Spinal cord (tissue), 10 donors: ENCODE measurements around the gene MMP19. TPM values are rescaled to one million over a fixed set of nuclear protein-coding genes. Genes with fewer than 3 reads are reported as not detected.
"Not testable (repeated sequence)": the region's sequence is repeated elsewhere in the genome, so short reads cannot be mapped to it uniquely, and the experiment has no call there.

Source experiments
- DNase-seq, 6 donors: peaks; one replicate each; pipeline versions ENCODE4 v3.0.0 to v3.0.0-alpha.2; 2013 to 2015; ENCODE audit warnings: low spot score in 6 of 6, low read depth in 4 of 6
- H3K27ac ChIP-seq: one replicate; pipeline ENCODE4 v1.5.1; 2013; ENCODE audit warnings: low read depth, low read length, control low read depth
- H3K27me3 ChIP-seq: one replicate; pipeline ENCODE4 v1.6.1; 2013; ENCODE audit warnings: low read length; ENCODE audit not compliant: control insufficient read depth, insufficient read depth
- H3K36me3 ChIP-seq: one replicate; pipeline ENCODE4 v1.6.1; 2013; ENCODE audit warnings: low read length; ENCODE audit not compliant: control insufficient read depth, insufficient read depth
- H3K4me1 ChIP-seq: one replicate; pipeline ENCODE4 v1.6.1; 2013; ENCODE audit warnings: low read length; ENCODE audit not compliant: control insufficient read depth, insufficient read depth
- H3K4me3 ChIP-seq: one replicate; pipeline ENCODE4 v1.5.1; 2013; ENCODE audit warnings: low read depth, low read length, control low read depth
- H3K9me3 ChIP-seq: one replicate; pipeline ENCODE4 v1.6.1; 2013; ENCODE audit warnings: low read length; ENCODE audit not compliant: control insufficient read depth, insufficient read depth
- WGBS: methylation state at CpG from one replicate; pipeline ENCODE4 v1.1.5; 2013; ENCODE audit warnings: missing lambda C conversion rate; ENCODE audit not compliant: insufficient coverage; 5-methylcytosine and 5-hydroxymethylcytosine counted together
- polyA plus RNA-seq, 2 donors: library from polyadenylated mRNA; unstranded; fragments of 120-200 nt; gene quantifications; one replicate each; pipeline ENCODE4 v1.2.1, GENCODE V29; 2013; ENCODE audit not compliant: insufficient read length in 2 of 2
- total RNA-seq, 2 donors: library from RNA; depleted of rRNA in 1 of 2; stranded (reverse); fragments of 120-200 nt in 1 of 2; fragments of >200 nt in 1 of 2; gene quantifications; one replicate each; pipeline versions ENCODE4 v1.2.3 to v1.2.4, GENCODE V29; 2013 to 2014
- donor health status: healthy.

The MMP19 gene
- total and polyA plus RNA-seq, 4 donors = 0.20 to 1.5 (median 0.64) TPM

GRCh38 chr12:55845785-55846496, 3.2 kb upstream of the MMP19 start:
- 40% methylated on average over 1 of the region's 7 CpGs for WGBS
- Histone ChIP-seq H3K36me3 (no peaks in the 10 kb centered on the region), H3K4me3 (no peak overlapping the region), H3K27ac (no peak overlapping the region), H3K4me1 (peaks cover 4% of the 10 kb centered on the region), H3K27me3 (no peaks in the 10 kb centered on the region), H3K9me3 (no peaks in the 10 kb centered on the region)
- no peak for DNase-seq

GRCh38 chr12:55845361-55845760, 2.6 kb upstream of the MMP19 start:
- no peak for DNase-seq
- Histone ChIP-seq H3K27me3 (no peaks in the 10 kb centered on the region), H3K36me3 (no peaks in the 10 kb centered on the region), H3K27ac (no peak overlapping the region), H3K9me3 (no peaks in the 10 kb centered on the region), H3K4me1 (peaks cover 4% of the 10 kb centered on the region), H3K4me3 (no peak overlapping the region)
- WGBS = 88% methylated on average over 2 of the region's 5 CpGs

DNA sequence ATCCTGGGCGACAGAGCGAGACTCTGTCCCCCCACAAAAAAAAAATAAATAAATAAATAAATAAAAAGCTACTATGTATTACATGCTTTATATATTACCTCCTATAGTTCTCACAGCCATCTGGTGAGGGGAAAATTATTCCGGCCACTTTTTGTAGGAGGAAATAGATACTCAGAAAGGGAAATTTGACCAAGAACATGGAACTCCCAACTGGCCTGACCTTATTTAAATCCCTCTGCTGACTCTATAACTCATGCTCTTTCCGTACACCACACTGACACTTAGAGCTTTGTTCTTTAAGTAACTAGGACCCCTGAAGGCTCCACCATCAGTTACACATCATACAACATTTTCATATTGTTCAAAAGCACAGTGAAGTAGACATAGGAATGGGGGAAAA, 2.2 kb upstream of the MMP19 start:
- Histone ChIP-seq H3K27me3 (no peaks in the 10 kb centered on the region), H3K36me3 (no peaks in the 10 kb centered on the region), H3K27ac (no peak overlapping the region), H3K4me1 (peaks cover 4% of the 10 kb centered on the region), H3K9me3 (no peaks in the 10 kb centered on the region), H3K4me3 (no peak overlapping the region)
- no CpG with 5 or more reads among the region's 4 CpGs for WGBS
- DNase-seq = no peak

- Histone ChIP-seq H3K4me1 (peaks cover 4% of the 10 kb centered on the region), H3K4me3 (no peak overlapping the region), H3K36me3 (no peaks in the 10 kb centered on the region), H3K27ac (no peak overlapping the region), H3K9me3 (no peaks in the 10 kb centered on the region), H3K27me3 (no peaks in the 10 kb centered on the region)
- no peak for DNase-seq
- WGBS = 100% methylated on average over 3 of the region's 4 CpGs
Measured at GRCh38 chr12:55843431-55843830, 695 bp upstream of the MMP19 start.

GRCh38 chr12:55840581-55841351, 2.0 kb downstream of the MMP19 start:
- 91% methylated on average over 7 of the region's 11 CpGs for WGBS
- no peaks in the 10 kb centered on the region for H3K36me3 ChIP-seq
- no peak overlapping the region for H3K4me3 ChIP-seq
- H3K9me3 ChIP-seq = no peaks in the 10 kb centered on the region
- DNase-seq = no peak
- H3K4me1 ChIP-seq = no peaks in the 10 kb centered on the region
- H3K27ac ChIP-seq = no peak overlapping the region
- H3K27me3 ChIP-seq = no peaks in the 10 kb centered on the region

GRCh38 chr12:55839345-55840140, 3.2 kb downstream of the MMP19 start:
- WGBS = 91% methylated on average over 9 of the region's 11 CpGs
- no peak overlapping the region for H3K4me3 ChIP-seq
- H3K36me3 ChIP-seq = peaks cover 7% of the 10 kb centered on the region
- DNase-seq = no peak
- H3K4me1 ChIP-seq = no peaks in the 10 kb centered on the region
- H3K27me3 ChIP-seq = no peaks in the 10 kb centered on the region
- H3K9me3 ChIP-seq = no peaks in the 10 kb centered on the region
- no peak overlapping the region for H3K27ac ChIP-seq

- 82% methylated on average over 3 of the region's 3 CpGs for WGBS
- Histone ChIP-seq H3K27me3 (no peaks in the 10 kb centered on the region), H3K4me3 (no peak overlapping the region), H3K27ac (no peak overlapping the region), H3K4me1 (peaks cover 1% of the 10 kb centered on the region), H3K9me3 (no peaks in the 10 kb centered on the region), H3K36me3 (peaks cover 11% of the 10 kb centered on the region)
- no peak for DNase-seq
Measured at GRCh38 chr12:55838361-55838760, 4.4 kb downstream of the MMP19 start.

DNA sequence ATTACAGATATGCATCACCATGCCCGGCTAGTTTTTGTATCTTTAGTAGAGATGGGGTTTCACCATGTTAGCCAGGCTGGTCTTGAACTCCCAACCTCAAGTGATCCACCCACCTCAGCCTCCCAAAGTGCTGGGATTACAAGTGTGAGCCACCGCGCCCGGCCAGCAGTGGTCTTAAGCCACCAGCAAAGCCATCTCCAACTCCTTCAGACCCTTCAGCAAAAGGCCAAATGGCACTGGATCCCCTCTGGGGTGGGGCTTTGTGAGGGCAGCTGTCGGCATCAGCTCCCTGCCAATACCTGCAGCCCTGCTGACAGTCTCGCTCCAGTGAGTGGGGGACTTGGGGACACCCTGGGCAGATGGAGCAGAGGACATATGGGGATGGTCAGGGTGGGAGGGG, 8.3 kb downstream of the MMP19 start:
- H3K9me3 ChIP-seq, H3K27me3 ChIP-seq, H3K4me3 ChIP-seq, DNase-seq, H3K27ac ChIP-seq: not testable (repeated sequence)
- Histone ChIP-seq H3K4me1 (peaks cover 26% of the 10 kb centered on the region), H3K36me3 (peaks cover 17% of the 10 kb centered on the region)
- no CpG with 5 or more reads among the region's 6 CpGs for WGBS

- WGBS = 98% methylated on average over 9 of the region's 10 CpGs
- Histone ChIP-seq H3K9me3 (no peaks in the 10 kb centered on the region), H3K27ac (no peak overlapping the region), H3K36me3 (peaks cover 19% of the 10 kb centered on the region), H3K4me3 (no peak overlapping the region), H3K27me3 (no peaks in the 10 kb centered on the region), H3K4me1 (peaks cover 37% of the 10 kb centered on the region)
- DNase-seq = no peak
Measured at GRCh38 chr12:55833056-55833455, 9.7 kb downstream of the MMP19 start.
